Naive thymus-derived CD4-positive, alpha-beta T cell (primary cell): ENCODE results near the gene ANKRD7. TPM values are rescaled to one million over a fixed set of nuclear protein-coding genes. Genes with fewer than 3 reads are reported as not detected.

Experiments
- ATAC-seq: fragments of 150-1000 bp; cut with Tn5 transposase; 2 replicates; pipeline ENCODE4 v1.10.0; 2021; ENCODE audit warnings: mild to moderate bottlenecking, moderate library complexity
- CTCF ChIA-PET: fragments of 350-600 bp; sonication (Branson Sonifier 250); formaldehyde crosslinking; loops from one replicate; lab custom pipeline; 2021; ENCODE audit warnings: antibody characterized with exemption; lab: Charles Lee
- POLR2A ChIA-PET: fragments of 350-600 bp; sonication (Branson Sonifier 250); formaldehyde crosslinking; loops from one replicate; lab custom pipeline; 2021; ENCODE audit warnings: antibody characterized with exemption, inconsistent platforms; lab: Charles Lee
- DNase-seq, 9 donors: peaks; one replicate each; pipeline versions ENCODE4 v3.0.0 to v3.0.0-alpha.2; 2020 to 2022; ENCODE audit warnings: mixed read lengths in 1 of 9
- H3K27ac ChIP-seq: one replicate; pipeline ENCODE4 v1.7.0; 2013; ENCODE audit warnings: mild to moderate bottlenecking, low read depth, low read length, moderate library complexity
- H3K27me3 ChIP-seq, 2 donors: one replicate each; pipeline ENCODE4 v1.7.0; 2013; ENCODE audit warnings: low read length in 2 of 2, mild to moderate bottlenecking in 2 of 2, moderate library complexity in 2 of 2; ENCODE audit not compliant: control insufficient read depth in 2 of 2, insufficient read depth in 2 of 2
- H3K36me3 ChIP-seq, 3 experiments: 1 replicate in 2 of 3; 2 replicates in 1 of 3; pipeline ENCODE4 v1.7.0; 2013; ENCODE audit warnings: low read length in 3 of 3, mild to moderate bottlenecking in 3 of 3, moderate library complexity in 1 of 3; ENCODE audit not compliant: insufficient read depth in 3 of 3, control insufficient read depth in 2 of 3
- H3K4me1 ChIP-seq, 2 donors: one replicate each; pipeline ENCODE4 v1.7.0; 2013; ENCODE audit warnings: low read length in 2 of 2, mild to moderate bottlenecking in 2 of 2, moderate library complexity in 1 of 2; ENCODE audit not compliant: control insufficient read depth in 2 of 2, insufficient read depth in 2 of 2
- H3K4me3 ChIP-seq: 2 replicates; pipeline ENCODE4 v1.7.0; 2013; ENCODE audit warnings: mild to moderate bottlenecking, low read length
- H3K9me3 ChIP-seq, 3 experiments: 1 replicate in 2 of 3; 2 replicates in 1 of 3; pipeline ENCODE4 v1.7.0; 2013; ENCODE audit warnings: low read length in 3 of 3; ENCODE audit not compliant: control insufficient read depth in 2 of 3
- H3K27ac Mint-ChIP-seq, 9 donors: one replicate each; pipeline ENCODE4 v1.8.0; 2020 to 2022; ENCODE audit warnings: mixed read lengths in 9 of 9, mild to moderate bottlenecking in 8 of 9, moderate library complexity in 5 of 9, inconsistent platforms in 2 of 9
- H3K27me3 Mint-ChIP-seq, 5 donors: one replicate each; pipeline ENCODE4 v1.8.0; 2021 to 2022; ENCODE audit warnings: mixed read lengths in 5 of 5, mild to moderate bottlenecking in 1 of 5
- H3K36me3 Mint-ChIP-seq, 5 donors: one replicate each; pipeline ENCODE4 v1.8.0; 2020 to 2022; ENCODE audit warnings: mixed read lengths in 5 of 5, mild to moderate bottlenecking in 3 of 5, inconsistent platforms in 1 of 5
- H3K4me1 Mint-ChIP-seq, 7 donors: one replicate each; pipeline ENCODE4 v1.8.0; 2020 to 2022; ENCODE audit warnings: mixed read lengths in 7 of 7, mild to moderate bottlenecking in 3 of 7, inconsistent platforms in 1 of 7
- H3K4me3 Mint-ChIP-seq, 10 donors: one replicate each; pipeline ENCODE4 v1.8.0; 2020 to 2022; ENCODE audit warnings: mild to moderate bottlenecking in 10 of 10, mixed read lengths in 10 of 10, moderate library complexity in 6 of 10, inconsistent platforms in 2 of 10
- H3K9me3 Mint-ChIP-seq, 11 donors: one replicate each; pipeline ENCODE4 v1.8.0; 2020 to 2022; ENCODE audit warnings: mixed read lengths in 11 of 11, mild to moderate bottlenecking in 4 of 11, inconsistent platforms in 1 of 11, moderate library complexity in 1 of 11
- intact Hi-C, 2 donors: fragments of 100-400 bp; cut with micrococcal nuclease; formaldehyde crosslinking; loops; one replicate each; pipeline ENCODE4 v1.15.1; 2023
- polyA plus RNA-seq, 2 donors: library from polyadenylated mRNA; unstranded; fragments of 300-500 nt; fragmentation: Illumina TruSeq; gene quantifications; one replicate each; pipeline ENCODE4 v1.2.3, GENCODE V29; 2021
- total RNA-seq, 6 experiments: library from RNA in 5 of 6; stranded (reverse) in 5 of 6; gene quantifications; 1 replicate in 5 of 6; 2 replicates in 1 of 6; pipeline ENCODE4 v1.2.3 and lab custom pipeline; 2021 to 2026

ANKRD7 gene
- total RNA-seq (not detected), polyA plus RNA-seq (1 to 10 TPM in 1 of 2 donors, not detected in 1; 1.2 TPM), total RNA-seq (lab: John Stamatoyannopoulos, UW) (not detected)

GRCh38 chr7:118224521-118224920 is at the start of gene ANKRD7:
TSS of gene ANKRD7 (plus strand) at chr7:118224704. CDS start at chr7:118224831, 127 bp downstream.
- H3K9me3 ChIP-seq = no peaks in the 10 kb centered on the region
- peaks cover 0 to 3% of the 10 kb centered on the region in 2 donors for H3K27me3 ChIP-seq
- Mint-ChIP-seq H3K36me3 (no peaks in the 10 kb centered on the region), H3K9me3 (no peaks in the 10 kb centered on the region), H3K4me3 (no peak within 1 kb of the TSS), H3K27ac (no peak within 1 kb of the TSS), H3K4me1 (no peaks in the 10 kb centered on the region), H3K27me3 (peaks cover 0 to 13% (median 12%) of the 10 kb centered on the region in 5 donors)
- no peaks in the 10 kb centered on the region for H3K36me3 ChIP-seq
- ChIA-PET CTCF (no interaction called here), POLR2A (no interaction called here)
- H3K27ac ChIP-seq = no peak within 1 kb of the TSS
- intact Hi-C loops = no loop called here
- ATAC-seq (no peak), DNase-seq (no peak)
- no peaks in the 10 kb centered on the region for H3K4me1 ChIP-seq
- H3K4me3 ChIP-seq = no peak within 1 kb of the TSS

GRCh38 chr7:118175740-118176139 is 48.8 kb upstream of the ANKRD7 start:
- H3K27ac Mint-ChIP-seq = no peak overlapping the region
- Histone ChIP-seq H3K36me3 (no peaks in the 10 kb centered on the region), H3K27me3 (no peaks in the 10 kb centered on the region), H3K9me3 (no peaks in the 10 kb centered on the region), H3K4me3 (no peak overlapping the region), H3K4me1 (no peaks in the 10 kb centered on the region), H3K27ac (no peak overlapping the region)
- H3K4me1 Mint-ChIP-seq = no peaks in the 10 kb centered on the region
- ChIA-PET CTCF (no interaction called here), POLR2A (no interaction called here)
- peaks cover 0 to 6% (median 0%) of the 10 kb centered on the region in 5 donors for H3K36me3 Mint-ChIP-seq
- DNase-seq = no peak
- ATAC-seq = no peak
- H3K4me3 Mint-ChIP-seq = no peak overlapping the region
- H3K27me3 Mint-ChIP-seq = peaks cover 3 to 32% (median 19%) of the 10 kb centered on the region in 5 donors
- H3K9me3 Mint-ChIP-seq = peaks cover 0 to 2% (median 0%) of the 10 kb centered on the region in 11 donors
- intact Hi-C loops = no loop called here

GRCh38 chr7:118179191-118179590 is 45.3 kb upstream of the ANKRD7 start:
- H3K9me3 ChIP-seq = no peaks in the 10 kb centered on the region
- H3K9me3 Mint-ChIP-seq = peaks cover 0 to 5% (median 0%) of the 10 kb centered on the region in 11 donors
- ChIA-PET CTCF (no interaction called here), POLR2A (no interaction called here)
- DNase-seq (no peak), ATAC-seq (no peak)
- H3K27ac Mint-ChIP-seq = no peak overlapping the region
- peaks cover 0 to 9% (median 4%) of the 10 kb centered on the region in 5 donors for H3K27me3 Mint-ChIP-seq
- peaks cover 10 to 21% (median 17%) of the 10 kb centered on the region in 7 donors for H3K4me1 Mint-ChIP-seq
- H3K27ac ChIP-seq = no peak overlapping the region
- H3K4me3 Mint-ChIP-seq = no peak overlapping the region
- H3K27me3 ChIP-seq = no peaks in the 10 kb centered on the region
- no peak overlapping the region for H3K4me3 ChIP-seq
- peaks cover 6 to 9% of the 10 kb centered on the region in 2 donors for H3K4me1 ChIP-seq
- peaks cover 4 to 6% (median 6%) of the 10 kb centered on the region in 5 donors for H3K36me3 Mint-ChIP-seq
- intact Hi-C loops = no loop called here
- peaks cover 0 to 3% (median 0%) of the 10 kb centered on the region in 3 experiments for H3K36me3 ChIP-seq

- Histone ChIP-seq H3K27me3 (no peaks in the 10 kb centered on the region), H3K4me3 (peak overlapping the region; percentile 77), H3K27ac (peak overlapping the region; percentile 94), H3K36me3 (peaks cover 0 to 6% (median 3%) of the 10 kb centered on the region in 3 experiments), H3K9me3 (no peaks in the 10 kb centered on the region), H3K4me1 (peaks cover 21 to 31% of the 10 kb centered on the region in 2 donors)
- H3K27me3 Mint-ChIP-seq = peaks cover 0 to 3% (median 0%) of the 10 kb centered on the region in 5 donors
- ChIA-PET CTCF (no interaction called here), POLR2A (no interaction called here)
- intact Hi-C loops = loop anchor here (1.0 to 5.0 kb wide), 5 partner anchors 101 to 1972 kb away; partner anchors contain the start of genes CAPZA2 (in 1 of the 2) and ST7 (in 1 of the 2)
- no peak for DNase-seq
- peaks cover 0 to 5% (median 0%) of the 10 kb centered on the region in 11 donors for H3K9me3 Mint-ChIP-seq
- peak overlapping the region; percentile 92 to 99 (median 98) for H3K4me3 Mint-ChIP-seq
- H3K4me1 Mint-ChIP-seq = peaks cover 20 to 56% (median 50%) of the 10 kb centered on the region in 7 donors
- H3K27ac Mint-ChIP-seq = peak overlapping the region; percentile 98 to 100 (median 99)
- H3K36me3 Mint-ChIP-seq = peaks cover 4 to 16% (median 6%) of the 10 kb centered on the region in 5 donors
- ATAC-seq = no peak
These were observed 41.7 kb upstream of the ANKRD7 start for GRCh38 chr7:118182593-118183427.

- Mint-ChIP-seq H3K36me3 (peaks cover 4 to 16% (median 11%) of the 10 kb centered on the region in 5 donors), H3K9me3 (peaks cover 0 to 5% (median 0%) of the 10 kb centered on the region in 11 donors), H3K27ac (peak overlapping the region; percentile 98 to 100 (median 99)), H3K27me3 (peaks cover 0 to 3% (median 0%) of the 10 kb centered on the region in 5 donors), H3K4me3 (peak overlapping the region; percentile 92 to 99 (median 98)), H3K4me1 (peaks cover 20 to 61% (median 56%) of the 10 kb centered on the region in 7 donors)
- POLR2A ChIA-PET = no interaction called here
- Histone ChIP-seq H3K9me3 (no peaks in the 10 kb centered on the region), H3K27me3 (no peaks in the 10 kb centered on the region), H3K4me3 (peak overlapping the region; percentile 77), H3K27ac (peak overlapping the region; percentile 94), H3K4me1 (peaks cover 21 to 31% of the 10 kb centered on the region in 2 donors), H3K36me3 (peaks cover 0 to 9% (median 5%) of the 10 kb centered on the region in 3 experiments)
- CTCF ChIA-PET = no interaction called here
- intact Hi-C loops = loop anchor here (1.0 to 5.0 kb wide), 5 partner anchors 101 to 1972 kb away; partner anchors contain the start of genes CAPZA2 (in 1 of the 2) and ST7 (in 1 of the 2)
- DNase-seq (peak in 1 of 9 donors; percentile 7), ATAC-seq (peak; percentile 10)
These were observed 41.1 kb upstream of the ANKRD7 start for GRCh38 chr7:118183428-118183785.

GRCh38 chr7:118183786-118184564 is 40.5 kb upstream of the ANKRD7 start, which contains the start of gene LSM8:
TSS of gene LSM8 (plus strand) at chr7:118184164. CDS start at chr7:118184224, 60 bp downstream.
- ATAC-seq = peak; percentile 98
- H3K27me3 Mint-ChIP-seq = peaks cover 0 to 3% (median 0%) of the 10 kb centered on the region in 5 donors

More at GRCh38 chr7:118183786-118184564, 40.5 kb upstream of the ANKRD7 start, which contains the start of gene LSM8:
- peaks cover 0 to 9% (median 5%) of the 10 kb centered on the region in 3 experiments for H3K36me3 ChIP-seq
- H3K27me3 ChIP-seq = no peaks in the 10 kb centered on the region
- Mint-ChIP-seq H3K27ac (peak within 1 kb of the TSS; percentile 98 to 100 (median 99)), H3K4me1 (peaks cover 20 to 61% (median 56%) of the 10 kb centered on the region in 7 donors), H3K36me3 (peaks cover 4 to 16% (median 11%) of the 10 kb centered on the region in 5 donors), H3K9me3 (peaks cover 0 to 5% (median 0%) of the 10 kb centered on the region in 11 donors), H3K4me3 (peak within 1 kb of the TSS; percentile 92 to 99 (median 98))
- H3K27ac ChIP-seq = peak within 1 kb of the TSS; percentile 94
- peak; percentile 91 to 99 (median 97) for DNase-seq
- CTCF ChIA-PET = no interaction called here
- POLR2A ChIA-PET = no interaction called here
- H3K9me3 ChIP-seq = no peaks in the 10 kb centered on the region
- intact Hi-C loops = loop anchor here (1.0 to 5.0 kb wide), 8 partner anchors 12 to 1973 kb away; partner anchors contain the start of genes CAPZA2 (in 2 of the 2) and ST7 (in 1 of the 2)
- peaks cover 21 to 31% of the 10 kb centered on the region in 2 donors for H3K4me1 ChIP-seq
- peak within 1 kb of the TSS; percentile 77 for H3K4me3 ChIP-seq
